GM21529 (cell line): ENCODE data around the gene TMEM250.

ENCODE experiments used
- ATAC-seq: cut with Tn5 transposase; IDR thresholded peaks from one replicate; pipeline ENCODE4 v1.9.1; 2021; ENCODE audit not compliant: unreplicated experiment

Gene TMEM250

DNA sequence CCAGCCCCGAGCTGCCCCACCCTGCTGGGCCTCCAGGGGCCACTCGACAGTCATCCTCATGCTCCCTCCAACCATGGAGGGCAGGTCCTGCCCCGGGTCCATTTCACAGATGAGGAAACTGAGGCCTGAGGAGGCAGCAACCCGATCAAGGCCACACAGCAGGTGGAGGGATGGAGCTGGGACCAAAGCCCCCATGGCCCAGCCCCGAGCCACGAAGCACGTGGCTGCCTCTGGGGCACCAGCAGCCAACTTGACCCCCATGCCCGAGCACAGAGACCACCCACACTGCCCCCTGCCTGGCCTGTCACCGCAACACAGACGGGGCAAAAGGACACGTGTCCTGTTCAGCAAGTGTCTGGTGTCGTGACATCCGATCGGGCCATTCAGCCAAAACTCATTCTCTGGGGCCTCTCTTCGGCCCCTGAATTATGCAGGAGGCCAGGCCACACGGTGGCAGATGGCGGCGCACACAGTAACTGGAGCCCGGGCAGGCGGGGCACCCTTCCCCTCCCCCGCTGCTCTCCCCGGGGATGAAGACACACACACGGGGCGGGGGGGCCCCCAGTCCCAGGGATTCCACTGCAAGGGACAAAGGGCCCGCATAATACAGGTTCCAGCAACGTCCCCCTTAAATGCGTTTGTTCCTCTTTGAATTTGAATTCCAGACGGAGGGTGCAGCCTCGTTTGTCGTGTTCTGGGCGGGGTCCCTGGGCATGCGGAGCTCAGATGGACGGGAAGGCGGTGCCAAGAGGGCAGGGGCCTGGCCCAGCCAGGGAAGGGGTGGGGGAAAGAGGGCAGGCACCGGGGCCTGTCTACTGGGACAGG, 29.4 kb upstream of the TMEM250 start:
- no peak for ATAC-seq

DNA sequence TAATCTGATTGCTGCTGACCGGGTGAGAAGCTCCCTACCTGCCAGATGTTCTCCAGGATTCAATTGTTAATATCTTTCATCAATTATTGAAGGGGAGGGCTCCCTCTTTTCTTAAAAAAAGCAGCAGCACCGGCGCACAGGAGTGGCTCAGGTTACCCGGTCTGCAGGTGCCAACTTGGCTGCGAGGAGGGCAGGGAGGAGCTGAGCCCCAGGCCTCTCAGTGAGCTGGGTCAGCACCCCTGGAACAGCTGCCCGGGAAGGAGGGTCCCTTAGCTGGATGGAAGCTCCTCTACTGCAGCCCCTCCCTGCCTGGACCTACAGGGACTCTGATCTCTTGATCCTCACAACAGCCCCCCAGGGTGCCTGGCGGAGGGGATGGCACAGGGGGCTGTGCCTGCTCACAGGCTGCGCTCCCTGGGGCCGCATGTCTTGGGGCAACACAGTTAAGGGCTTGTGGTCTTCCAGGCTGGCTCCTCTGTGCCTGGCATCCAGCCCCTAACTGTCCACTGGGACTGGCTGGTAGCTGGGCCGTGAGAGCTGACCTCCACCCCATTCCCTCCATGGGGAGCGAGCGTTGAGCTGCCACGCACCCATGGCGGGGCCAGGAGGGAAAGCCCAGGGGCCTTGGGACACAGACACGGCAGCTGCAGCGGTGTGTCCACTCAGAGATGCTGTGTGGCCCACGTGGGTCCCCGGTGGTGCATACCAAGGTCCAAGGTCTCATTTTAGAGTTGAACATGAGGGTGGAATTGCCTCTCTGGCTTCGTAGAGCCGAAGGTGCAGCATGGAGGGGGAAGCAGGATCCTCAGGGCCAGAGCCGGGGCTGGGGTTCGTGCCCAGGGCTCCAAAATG, 28.6 kb upstream of the TMEM250 start:
- ATAC-seq: no peak

DNA sequence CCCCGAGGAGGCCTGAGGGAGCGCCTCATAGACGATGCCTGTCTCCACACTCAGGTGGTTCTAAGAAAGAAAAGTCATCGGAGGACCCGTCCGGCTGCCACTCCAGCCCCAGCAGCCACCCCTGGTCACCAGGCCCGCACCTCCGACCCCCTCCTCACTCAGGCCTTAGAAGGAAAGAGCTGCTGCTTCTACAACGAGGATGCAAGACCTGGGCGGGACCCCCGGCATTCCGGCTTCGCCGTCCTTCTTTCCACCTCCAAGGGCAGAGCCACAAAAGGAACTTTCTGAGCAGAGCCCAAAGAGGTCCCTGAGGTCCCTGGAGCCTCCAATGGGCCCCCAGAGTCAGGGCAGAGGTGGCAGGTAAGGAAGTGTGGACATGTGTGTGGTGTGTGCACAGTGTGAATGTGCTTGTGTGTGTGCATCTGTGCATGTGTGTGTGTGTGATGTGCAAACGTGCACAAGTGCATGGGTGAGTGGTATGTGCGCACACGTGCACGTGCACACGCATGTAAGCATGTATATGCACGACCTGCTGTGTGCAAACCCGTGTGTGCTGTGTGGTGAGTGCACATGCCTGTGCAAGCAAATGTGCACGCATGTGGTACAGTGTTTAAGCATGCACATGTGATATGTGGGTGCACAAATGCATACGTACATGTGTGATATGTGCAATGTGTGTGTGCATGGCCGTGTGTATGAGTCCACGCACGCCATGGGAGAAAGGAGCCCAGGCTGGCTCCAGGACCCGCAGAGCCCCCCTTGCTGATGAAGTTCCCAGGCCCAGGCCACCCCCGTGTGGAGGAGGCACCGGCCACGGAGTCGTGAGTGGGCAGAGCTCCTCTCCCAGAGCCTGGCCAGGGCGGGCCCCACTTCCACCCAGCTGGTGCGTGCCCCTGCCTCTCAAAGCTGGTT, 27.7 kb upstream of the TMEM250 start:
- no peak for ATAC-seq

DNA sequence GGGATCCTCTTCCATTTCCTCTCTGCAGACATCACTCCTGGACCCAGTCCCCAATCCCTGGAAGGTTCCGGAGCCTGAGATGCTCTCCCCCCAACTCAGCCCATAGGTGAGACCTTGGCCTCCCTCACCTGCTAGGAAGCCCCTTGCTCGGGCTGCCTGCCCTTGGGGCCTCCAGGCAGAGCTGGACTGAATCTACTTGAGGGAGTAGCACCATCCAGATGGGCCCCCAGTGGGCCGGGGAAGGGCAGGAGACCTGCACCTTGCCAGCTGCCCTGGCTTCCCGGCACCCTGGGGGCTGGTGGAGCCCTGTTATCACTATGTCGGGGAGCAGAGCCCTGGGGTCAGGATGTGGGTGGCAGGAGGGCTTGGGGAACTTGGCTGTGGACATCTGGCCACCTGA, 26.9 kb upstream of the TMEM250 start:
- ATAC-seq: no peak

DNA sequence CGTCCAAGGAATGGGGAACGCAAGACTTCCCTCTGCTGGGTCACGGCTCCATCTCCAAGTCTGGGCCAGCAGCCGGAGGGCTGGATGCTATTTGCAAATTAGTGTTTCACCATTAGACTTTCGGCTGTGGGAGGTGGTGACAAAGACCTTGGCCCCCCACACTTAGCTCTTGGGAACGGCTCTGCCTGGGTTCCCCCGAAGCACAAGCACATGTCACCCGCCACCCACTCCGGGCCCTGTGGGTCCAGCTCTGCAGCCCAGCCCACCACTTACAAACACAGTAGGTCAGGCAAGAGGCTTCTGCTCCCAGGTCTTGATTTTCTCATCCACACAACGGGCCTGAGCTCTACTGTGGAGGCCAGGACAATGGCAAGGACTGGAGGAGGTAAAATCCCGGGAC, 25.8 kb upstream of the TMEM250 start:
- no peak for ATAC-seq

DNA sequence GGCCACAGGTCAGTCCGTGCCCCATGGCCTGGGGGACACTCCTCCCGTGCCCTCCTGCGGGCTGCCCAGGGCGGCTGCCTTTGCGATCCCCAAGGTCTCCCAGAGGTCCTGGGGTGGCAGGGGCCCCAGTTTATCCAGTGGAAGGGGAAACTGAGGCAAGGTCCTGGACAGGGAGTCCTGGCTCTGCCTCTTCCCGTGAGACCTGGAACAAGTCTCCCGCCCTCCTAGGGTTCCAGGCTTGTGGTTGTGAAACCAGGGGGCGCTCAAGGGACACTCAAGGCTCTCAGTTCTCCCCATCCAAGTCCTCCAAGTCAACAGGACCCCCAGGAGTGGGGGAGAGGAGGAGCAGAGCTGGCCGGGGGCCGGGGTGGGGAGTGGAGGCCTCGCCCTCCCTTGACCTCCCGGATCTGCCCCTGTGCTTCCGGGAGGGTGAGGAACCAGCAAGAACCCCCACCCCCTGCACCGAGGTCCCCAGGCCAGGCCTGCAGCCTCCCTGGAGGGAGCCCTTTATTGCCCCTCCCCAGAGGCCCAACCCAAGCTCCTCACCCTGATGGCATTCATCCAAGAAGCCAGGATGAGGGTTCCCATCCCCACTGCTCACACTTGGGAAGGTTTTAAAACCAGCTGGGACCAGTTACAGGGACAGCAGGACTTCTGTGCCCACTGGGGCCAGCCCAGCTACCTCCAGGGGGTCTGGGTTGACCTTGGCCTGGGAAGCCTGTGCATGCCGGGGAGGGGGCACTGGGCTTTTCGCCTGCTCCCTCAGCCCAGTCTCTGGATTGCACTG, 24.7 kb upstream of the TMEM250 start:
- ATAC-seq: no peak

DNA sequence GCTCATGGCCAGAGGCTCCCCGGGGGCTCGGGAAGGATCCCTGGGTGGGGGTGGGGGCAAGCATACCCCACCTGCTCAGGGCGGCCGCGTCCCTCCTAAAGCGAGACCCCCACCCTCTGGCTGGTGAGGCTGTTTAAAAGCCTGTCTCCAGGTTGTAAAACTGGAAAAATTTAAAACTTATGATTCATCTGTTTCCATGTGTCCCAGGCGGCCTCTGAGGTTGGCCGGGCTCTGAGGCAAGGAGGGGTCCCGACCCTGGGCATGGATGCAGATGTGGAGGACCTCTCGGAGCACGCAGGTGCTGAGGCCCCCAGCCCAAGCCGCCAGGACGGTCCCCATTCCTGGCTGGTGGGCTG, 24.2 kb upstream of the TMEM250 start:
- no peak for ATAC-seq

DNA sequence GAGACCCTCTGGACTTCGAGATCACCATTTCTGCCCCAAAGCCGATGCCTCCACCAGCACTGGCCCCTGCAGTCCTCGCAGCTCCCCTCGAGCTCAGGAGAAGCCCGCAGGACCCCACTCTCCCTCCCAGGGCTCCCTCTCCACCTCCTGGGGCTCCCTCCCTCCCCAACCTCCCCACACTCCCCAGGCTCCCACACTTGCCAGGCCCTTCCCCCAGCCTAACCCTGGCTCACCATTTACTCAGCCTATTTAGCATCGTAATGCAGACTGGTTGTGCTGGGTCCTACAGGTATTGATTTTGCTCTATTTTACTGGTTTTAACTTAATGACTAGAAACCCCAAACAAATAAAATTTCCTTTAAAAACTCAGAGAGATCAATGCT, 23.7 kb upstream of the TMEM250 start:
- no peak for ATAC-seq

DNA sequence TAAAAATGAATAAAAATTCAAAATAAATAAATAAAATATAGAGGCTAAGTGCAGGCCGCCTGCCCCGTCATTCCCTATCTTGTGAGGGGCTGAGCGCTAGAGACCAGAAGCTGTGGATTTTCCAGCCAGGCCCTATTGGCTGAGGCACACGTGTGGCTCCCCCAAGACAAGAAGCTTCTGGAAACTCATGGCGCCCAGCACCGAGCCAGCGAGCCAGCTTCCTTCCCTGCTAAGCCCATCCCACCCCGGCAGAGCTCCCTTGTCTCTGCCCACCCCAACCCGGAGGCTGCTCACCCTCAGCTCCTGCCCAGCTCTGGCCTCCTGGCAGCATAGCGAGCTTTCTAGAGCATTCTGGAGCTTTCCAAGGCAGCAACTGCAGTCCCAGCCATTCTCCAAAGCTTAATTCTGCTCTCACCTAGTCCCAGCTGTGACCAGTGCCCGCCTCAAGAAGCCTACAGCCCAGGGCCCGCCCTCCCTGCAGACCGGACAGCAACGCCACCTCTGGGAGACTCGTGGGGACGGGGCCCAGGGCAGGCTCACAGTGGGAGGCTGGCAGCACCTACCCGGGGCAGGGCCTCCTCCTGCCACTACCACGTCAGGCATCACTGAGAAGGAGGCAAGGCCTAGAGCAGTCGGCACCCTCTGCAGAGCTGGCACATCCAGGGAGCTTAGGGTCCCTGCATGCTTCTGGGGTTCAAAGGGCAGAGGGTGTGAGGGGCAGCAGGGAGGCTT, 23.2 kb upstream of the TMEM250 start:
- no peak for ATAC-seq

DNA sequence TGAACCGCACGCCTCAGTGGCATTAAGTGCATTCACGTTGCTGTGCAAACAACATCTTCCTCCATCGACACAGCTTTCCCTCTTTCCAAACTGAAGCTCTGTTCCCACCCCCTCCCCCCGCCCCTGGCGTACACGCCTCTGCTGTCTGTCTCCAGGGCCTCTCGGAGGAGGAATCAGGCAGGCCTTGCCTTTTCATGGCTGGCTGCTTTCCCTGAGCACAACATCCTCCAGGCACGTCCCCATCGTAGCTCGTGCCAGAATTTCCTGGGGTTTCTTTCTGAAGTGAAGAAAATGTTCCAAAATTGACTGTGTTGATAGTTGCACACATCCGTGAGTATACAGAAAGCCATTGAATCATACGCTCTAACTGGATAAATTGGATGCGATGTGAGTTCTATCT, 22.3 kb upstream of the TMEM250 start:
- ATAC-seq: no peak

DNA sequence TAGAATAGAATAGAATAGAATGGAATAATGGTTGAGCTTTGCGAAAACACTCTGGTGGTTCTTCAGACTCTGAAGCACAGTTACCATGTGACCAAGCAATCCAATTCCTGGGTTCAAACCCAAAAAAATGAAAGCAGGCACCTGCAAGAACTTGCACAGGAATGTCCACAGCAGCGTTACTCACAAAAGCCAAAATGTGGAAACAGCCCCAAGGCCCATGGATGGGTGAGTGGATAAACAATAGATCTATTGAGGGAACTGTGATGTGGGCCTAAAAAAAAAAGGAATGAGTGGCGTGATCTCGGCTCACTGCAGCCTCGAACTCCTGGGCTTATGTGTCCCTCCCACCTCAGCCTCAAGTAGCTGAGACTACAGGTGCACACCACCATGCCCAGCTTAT, 21.4 kb upstream of the TMEM250 start:
- no peak for ATAC-seq

DNA sequence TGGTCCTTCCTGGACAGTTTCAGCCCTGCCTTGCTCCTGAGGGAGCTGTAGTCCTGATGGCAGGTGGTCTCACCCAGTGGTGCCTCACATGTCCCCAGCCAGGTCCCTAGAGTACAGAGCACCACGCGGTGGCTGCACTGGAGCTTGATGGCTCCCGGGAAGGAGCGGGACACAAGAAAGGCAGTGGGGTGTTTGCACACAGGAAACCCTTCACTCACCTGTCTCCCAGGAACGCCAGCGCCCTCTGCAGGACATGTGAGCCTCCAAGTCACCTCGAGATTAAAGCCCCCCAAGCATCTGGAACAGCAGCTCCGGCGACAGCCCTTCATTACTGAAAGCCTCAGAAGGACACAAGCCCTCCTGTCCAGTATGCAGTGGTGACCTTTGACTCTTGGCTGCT, 19.9 kb upstream of the TMEM250 start:
- no peak for ATAC-seq

DNA sequence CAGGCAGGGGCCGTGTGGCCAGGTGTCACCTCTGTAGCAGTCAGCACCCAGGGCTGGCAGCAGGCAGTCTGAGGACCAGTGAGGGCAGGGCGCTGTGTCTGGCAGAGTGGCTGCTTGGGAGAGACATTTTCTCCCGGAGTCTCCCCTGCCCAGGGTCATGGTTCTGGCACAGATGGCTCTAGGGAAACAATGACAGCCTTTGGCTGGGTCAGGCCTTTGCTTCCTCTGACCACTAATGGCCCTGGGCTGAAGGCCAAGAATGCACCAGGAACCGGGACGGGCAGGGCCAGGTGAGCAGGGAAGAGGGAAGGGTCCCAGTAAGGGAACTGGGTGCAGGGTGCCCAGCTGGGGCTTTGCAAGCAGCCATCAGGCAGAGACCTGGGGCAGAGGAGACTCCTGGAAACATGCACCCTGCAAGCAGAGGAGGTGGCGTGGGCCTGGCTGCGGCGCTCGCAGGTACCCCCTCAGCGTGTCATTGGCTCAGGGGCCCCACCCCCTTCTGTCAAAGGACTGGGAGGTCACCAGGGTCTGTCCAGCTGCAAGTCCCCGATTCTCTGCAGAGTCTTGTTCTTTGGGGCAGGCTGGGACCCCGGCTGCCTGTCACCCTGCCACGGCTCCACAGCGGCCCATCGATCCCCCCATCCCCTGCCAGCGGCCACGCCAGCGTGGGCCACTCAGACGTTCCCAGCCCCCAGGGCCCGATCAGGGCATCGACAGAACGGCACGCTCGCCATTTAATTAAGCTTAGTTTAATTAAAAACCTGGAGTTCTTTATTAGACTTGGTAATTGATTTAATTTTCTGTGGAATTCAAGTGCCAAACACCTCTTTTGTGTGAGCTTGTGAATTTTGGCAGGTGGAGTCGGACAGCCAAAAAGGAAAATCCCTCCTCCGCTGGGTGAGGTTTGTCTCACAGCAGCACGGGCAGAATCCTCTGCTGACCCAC, 18.9 kb upstream of the TMEM250 start:
- ATAC-seq: no peak

DNA sequence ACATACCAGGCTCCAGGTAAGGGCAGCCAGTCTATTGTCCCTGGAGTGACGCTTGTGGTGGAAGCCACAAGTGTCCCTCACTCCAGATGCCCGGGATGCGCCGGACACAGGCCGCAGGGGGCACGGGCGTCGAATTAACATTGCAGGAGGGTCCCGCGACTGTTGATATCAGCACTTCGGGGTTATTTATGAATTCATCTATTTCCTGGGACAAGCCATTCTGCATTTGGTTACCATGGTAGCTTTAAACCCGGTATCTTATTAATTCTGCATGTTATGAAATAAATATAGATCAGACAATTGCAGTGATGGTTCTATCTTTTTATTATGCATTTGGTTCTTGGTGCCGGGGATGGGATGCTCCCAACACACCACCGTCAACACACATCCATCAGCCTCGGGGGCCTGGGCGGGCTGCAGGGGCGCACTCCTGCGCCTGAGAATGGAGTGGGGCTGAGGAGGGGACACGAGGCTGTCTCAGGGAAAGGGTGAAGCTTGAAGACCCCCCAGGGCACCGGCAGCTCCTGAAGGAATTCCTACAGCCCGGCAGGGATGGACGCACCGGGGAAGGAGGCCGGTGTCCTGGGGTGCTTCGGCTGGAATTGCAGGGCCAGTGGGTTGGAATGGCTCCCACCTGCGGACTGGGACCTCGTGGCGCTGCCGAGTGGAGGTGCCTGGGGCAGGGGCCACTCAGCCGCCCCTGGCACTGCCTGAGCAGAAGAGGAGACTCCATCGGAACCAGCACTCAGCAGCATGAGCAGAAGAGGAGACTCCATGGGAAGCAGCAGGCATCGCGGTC, 17.7 kb upstream of the TMEM250 start:
- no peak for ATAC-seq

DNA sequence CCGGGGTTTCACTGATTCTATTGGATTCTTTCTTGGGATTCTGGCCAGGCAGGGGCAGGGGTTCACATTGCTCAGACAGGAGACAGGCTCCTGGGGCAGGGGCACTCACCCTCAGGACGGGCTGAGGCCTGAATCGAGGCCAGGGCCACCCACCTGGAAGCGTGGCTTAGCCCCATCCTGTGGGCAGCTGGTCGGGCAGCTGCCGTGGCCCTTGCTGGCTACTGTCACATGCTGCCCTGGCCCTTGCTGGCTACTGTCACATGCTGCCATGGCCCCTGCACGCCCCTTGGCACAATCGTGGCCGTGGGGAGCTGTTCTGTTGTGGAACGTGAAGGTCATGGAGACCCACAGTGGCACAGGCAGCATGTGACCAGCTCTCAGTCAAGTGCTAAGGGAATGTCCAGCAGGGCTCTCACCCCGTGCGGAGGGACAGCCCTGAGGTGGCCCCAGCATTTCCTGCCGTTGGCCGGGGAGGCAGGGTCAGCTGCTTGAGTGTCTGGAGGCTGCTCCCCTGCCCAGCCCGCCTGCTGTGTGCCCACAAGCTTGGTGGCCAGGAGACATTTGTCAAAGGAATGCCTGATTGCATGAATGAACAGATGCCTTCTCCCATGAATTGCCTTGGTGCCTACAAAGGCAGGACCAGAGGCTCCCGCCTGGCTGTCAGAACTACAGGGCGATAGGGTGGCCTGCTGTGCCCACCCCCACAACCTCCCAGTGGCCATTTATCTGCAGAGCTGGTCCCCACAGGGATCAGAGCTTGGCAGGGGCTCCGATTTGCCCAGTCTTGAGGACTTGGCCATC, 16.9 kb upstream of the TMEM250 start:
- no peak for ATAC-seq

DNA sequence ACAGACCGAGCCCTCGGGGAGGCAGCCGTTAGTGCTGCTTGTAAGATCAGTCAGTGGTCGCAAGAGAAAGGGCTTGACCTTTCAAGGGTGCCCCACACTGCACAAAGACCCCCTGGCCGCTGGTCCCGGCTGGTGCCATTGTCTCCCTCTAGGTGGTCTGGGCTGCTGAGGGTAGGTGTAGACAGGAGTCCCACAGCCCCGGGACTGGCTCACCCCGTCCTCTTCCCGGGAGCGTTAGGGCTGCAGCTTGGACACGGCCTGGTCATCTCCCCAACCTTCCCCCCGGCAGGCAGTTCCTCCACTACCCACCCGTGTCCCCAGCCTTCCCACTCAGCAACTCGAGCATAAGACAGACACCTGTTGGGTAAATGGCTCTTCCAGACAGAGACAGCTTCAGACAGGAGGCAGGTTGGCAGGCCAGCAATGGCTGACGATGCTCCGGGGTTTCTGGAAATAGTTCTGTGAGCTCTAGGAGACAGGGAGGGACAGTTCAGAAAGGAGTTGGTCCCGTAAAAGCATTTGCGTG, 15.3 kb upstream of the TMEM250 start:
- ATAC-seq: no peak
